Liver (tissue), 9 donors: ENCODE results near the gene SAMD4B. TPM values are rescaled to one million over a fixed set of nuclear protein-coding genes. Genes with fewer than 3 reads are reported as not detected.

Experiments used
- DNase-seq: peaks from one replicate; pipeline ENCODE4 v3.0.0-alpha.2; 2017; ENCODE audit warnings: low spot score
- H3K27ac ChIP-seq, 2 donors: one replicate each; pipeline ENCODE4 v1.7.0; 2013; ENCODE audit warnings: inconsistent platforms in 2 of 2, low read length in 2 of 2, control low read depth in 1 of 2, low read depth in 1 of 2, mild to moderate bottlenecking in 1 of 2
- H3K27me3 ChIP-seq, 4 donors: one replicate each; pipeline versions ENCODE4 v1.6.1 to v1.7.0; 2013; ENCODE audit warnings: low read length in 3 of 4, inconsistent platforms in 1 of 4, mild to moderate bottlenecking in 1 of 4, moderate library complexity in 1 of 4; ENCODE audit not compliant: control insufficient read depth in 4 of 4, insufficient read depth in 4 of 4
- H3K36me3 ChIP-seq, 4 donors: one replicate each; pipeline versions ENCODE4 v1.6.1 to v1.7.0; 2013; ENCODE audit warnings: low read length in 3 of 4, mild to moderate bottlenecking in 3 of 4, low read depth in 1 of 4, moderate library complexity in 1 of 4; ENCODE audit not compliant: control insufficient read depth in 4 of 4, insufficient read depth in 3 of 4
- H3K4me1 ChIP-seq, 4 donors: one replicate each; pipeline versions ENCODE4 v1.6.1 to v1.7.0; 2013; ENCODE audit warnings: low read length in 3 of 4, mild to moderate bottlenecking in 3 of 4, moderate library complexity in 1 of 4; ENCODE audit not compliant: control insufficient read depth in 4 of 4, insufficient read depth in 4 of 4
- H3K4me3 ChIP-seq, 3 donors: one replicate each; pipeline versions ENCODE4 v1.6.1 to v1.7.0; 2013; ENCODE audit warnings: low read length in 3 of 3, control low read depth in 1 of 3, low read depth in 1 of 3, mild to moderate bottlenecking in 1 of 3
- H3K9ac ChIP-seq, 2 donors: one replicate each; pipeline ENCODE4 v1.7.0; 2013; ENCODE audit warnings: low read length in 2 of 2, mild to moderate bottlenecking in 2 of 2, moderate library complexity in 2 of 2, control low read depth in 1 of 2, low read depth in 1 of 2
- H3K9me3 ChIP-seq, 4 donors: one replicate each; pipeline versions ENCODE4 v1.6.1 to v1.7.0; 2013; ENCODE audit warnings: low read length in 3 of 4; ENCODE audit not compliant: control insufficient read depth in 4 of 4
- EGR1 ChIP-seq, 2 donors: IDR thresholded peaks; 2 replicates each; pipeline ENCODE4 v1.6.1; 2016 to 2018; ENCODE audit warnings: antibody characterized with exemption in 2 of 2, low read depth in 2 of 2
- FOXA1 ChIP-seq: IDR thresholded peaks from 2 replicates; pipeline ENCODE4 v1.6.1; 2016; ENCODE audit warnings: antibody characterized with exemption
- GABPA ChIP-seq, 2 donors: IDR thresholded peaks in 1 of 2; conservative IDR thresholded peaks in 1 of 2; 2 replicates each; pipeline ENCODE4 v1.6.1; 2016; ENCODE audit warnings: antibody characterized with exemption in 2 of 2, mild to moderate bottlenecking in 1 of 2, moderate library complexity in 1 of 2
- HNF4A ChIP-seq, 2 donors: conservative IDR thresholded peaks; 2 replicates each; pipeline ENCODE4 v1.6.1; 2016; ENCODE audit warnings: antibody characterized with exemption in 2 of 2, mild to moderate bottlenecking in 2 of 2
- HNF4G ChIP-seq: IDR thresholded peaks from 2 replicates; pipeline ENCODE4 v1.6.1; 2016; ENCODE audit warnings: antibody characterized with exemption
- JUND ChIP-seq, 2 donors: IDR thresholded peaks; 2 replicates each; pipeline ENCODE4 v1.6.1; 2016; ENCODE audit warnings: antibody characterized with exemption in 2 of 2
- NR2F2 ChIP-seq: IDR thresholded peaks from 2 replicates; pipeline ENCODE4 v1.6.1; 2016; ENCODE audit warnings: antibody characterized with exemption
- RAD21 ChIP-seq, 2 donors: IDR thresholded peaks; 2 replicates each; pipeline ENCODE4 v1.6.1; 2016; ENCODE audit warnings: antibody characterized with exemption in 2 of 2, mild to moderate bottlenecking in 2 of 2
- RXRA ChIP-seq, 2 donors: IDR thresholded peaks; 2 replicates each; pipeline ENCODE4 v1.6.1; 2017 to 2018; ENCODE audit warnings: antibody characterized with exemption in 2 of 2, mild to moderate bottlenecking in 1 of 2
- SP1 ChIP-seq: IDR thresholded peaks from 2 replicates; pipeline ENCODE4 v1.6.1; 2018; ENCODE audit warnings: antibody characterized with exemption, mild to moderate bottlenecking
- TAF1 ChIP-seq: conservative IDR thresholded peaks from 2 replicates; pipeline ENCODE4 v1.6.1; 2016; ENCODE audit warnings: antibody characterized with exemption, mild to moderate bottlenecking
- YY1 ChIP-seq: IDR thresholded peaks from 2 replicates; pipeline ENCODE4 v1.6.1; 2016; ENCODE audit warnings: antibody characterized with exemption, mild to moderate bottlenecking
- WGBS: extraction: QIAGEN DNeasy Blood & Tissue Kit; methylation state at CpG from one replicate; pipeline ENCODE4 v1.1.7; 2013; 5-methylcytosine and 5-hydroxymethylcytosine counted together
- polyA plus RNA-seq, 2 donors: library from polyadenylated mRNA; stranded (reverse) in 1 of 2; unstranded in 1 of 2; fragments of 200-250 nt in 1 of 2; fragments of >200 nt in 1 of 2; fragmentation: Nextera tagmentation in 1 of 2; extraction: Ambion mirVana in 1 of 2; gene quantifications; one replicate each; pipeline versions ENCODE4 v1.2.1 to v1.2.3, GENCODE V29; 2013 to 2015
- total RNA-seq, 2 donors: library from RNA; depleted of rRNA; stranded (reverse); fragments of >200 nt; gene quantifications; one replicate each; pipeline ENCODE4 v1.2.3, GENCODE V29; 2014
- TF ChIP-seq, protein P1 (sequence below): IDR thresholded peaks from 2 replicates; pipeline ENCODE4 v1.6.1; 2016; ENCODE audit warnings: antibody characterized with exemption
- TF ChIP-seq, protein P2 (sequence below): IDR thresholded peaks from 2 replicates; pipeline ENCODE4 v1.6.1; 2016; ENCODE audit warnings: antibody characterized with exemption
- TF ChIP-seq, protein P3 (sequence below): IDR thresholded peaks from 2 replicates; pipeline ENCODE4 v1.6.1; 2016; ENCODE audit warnings: antibody characterized with exemption
- TF ChIP-seq, protein P4 (sequence below): fragments of 150-350 bp; IDR thresholded peaks from 2 replicates; pipeline ENCODE4 v1.5.1; 2017; ENCODE audit warnings: improper control_type of control experiment, low read depth, low read length; ENCODE audit not compliant: missing input control
- TF ChIP-seq, protein P5 (sequence below): IDR thresholded peaks from 2 replicates; pipeline ENCODE4 v1.6.1; 2016; ENCODE audit warnings: antibody characterized with exemption, mild to moderate bottlenecking
- donor health status: healthy.
- donor health status: healthy.
- donor health status: healthy.
- donor health status: healthy.
- donor health status: healthy.

Gene SAMD4B
- total and polyA plus RNA-seq, 4 donors = 17.3 to 39.4 (median 30.5) TPM

DNA sequence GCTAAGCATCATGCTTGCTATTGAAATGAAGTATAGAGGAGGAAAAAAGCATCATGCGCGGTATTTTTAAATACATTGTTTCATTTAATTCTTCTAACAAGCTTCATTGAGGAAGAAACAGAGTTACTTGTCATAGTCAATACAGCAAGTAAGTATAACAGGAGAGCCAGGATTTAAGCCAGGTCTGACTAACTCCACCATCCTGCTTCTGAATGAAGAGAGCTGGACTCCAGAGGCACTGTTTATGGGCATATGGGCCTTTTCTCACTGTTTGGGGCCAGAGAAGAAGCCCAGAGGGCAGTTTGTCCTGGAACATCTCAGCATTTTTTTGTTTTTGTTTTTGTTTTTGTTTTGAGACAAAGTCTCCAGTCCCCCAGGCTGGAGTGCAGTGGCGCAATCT, 7.9 kb downstream of the SAMD4B start:
- Histone ChIP-seq H3K9me3 (no peaks in the 10 kb centered on the region), H3K9ac (no peak overlapping the region), H3K27me3 (no peaks in the 10 kb centered on the region), H3K27ac (no peak overlapping the region), H3K4me1 (no peaks in the 10 kb centered on the region), H3K4me3 (no peak overlapping the region), H3K36me3 (peaks cover 4 to 25% (median 16%) of the 10 kb centered on the region in 4 donors)
- TF ChIP-seq, protein P1, sequence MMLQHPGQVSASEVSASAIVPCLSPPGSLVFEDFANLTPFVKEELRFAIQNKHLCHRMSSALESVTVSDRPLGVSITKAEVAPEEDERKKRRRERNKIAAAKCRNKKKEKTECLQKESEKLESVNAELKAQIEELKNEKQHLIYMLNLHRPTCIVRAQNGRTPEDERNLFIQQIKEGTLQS = no peak
- no peak for TF ChIP-seq TAF1
- TF ChIP-seq RXRA (IDR thresholded peaks at IDR 0.05) = no peak
- TF ChIP-seq SP1 = no peak
- no peak for TF ChIP-seq NR2F2
- TF ChIP-seq, protein P2, sequence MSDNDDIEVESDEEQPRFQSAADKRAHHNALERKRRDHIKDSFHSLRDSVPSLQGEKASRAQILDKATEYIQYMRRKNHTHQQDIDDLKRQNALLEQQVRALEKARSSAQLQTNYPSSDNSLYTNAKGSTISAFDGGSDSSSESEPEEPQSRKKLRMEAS = no peak
- no peak for TF ChIP-seq HNF4G
- no peak for TF ChIP-seq FOXA1
- TF ChIP-seq EGR1 (IDR thresholded peaks at IDR 0.05; ENCODE audit: low read depth in 2 of 2) = no peak
- TF ChIP-seq, protein P3, sequence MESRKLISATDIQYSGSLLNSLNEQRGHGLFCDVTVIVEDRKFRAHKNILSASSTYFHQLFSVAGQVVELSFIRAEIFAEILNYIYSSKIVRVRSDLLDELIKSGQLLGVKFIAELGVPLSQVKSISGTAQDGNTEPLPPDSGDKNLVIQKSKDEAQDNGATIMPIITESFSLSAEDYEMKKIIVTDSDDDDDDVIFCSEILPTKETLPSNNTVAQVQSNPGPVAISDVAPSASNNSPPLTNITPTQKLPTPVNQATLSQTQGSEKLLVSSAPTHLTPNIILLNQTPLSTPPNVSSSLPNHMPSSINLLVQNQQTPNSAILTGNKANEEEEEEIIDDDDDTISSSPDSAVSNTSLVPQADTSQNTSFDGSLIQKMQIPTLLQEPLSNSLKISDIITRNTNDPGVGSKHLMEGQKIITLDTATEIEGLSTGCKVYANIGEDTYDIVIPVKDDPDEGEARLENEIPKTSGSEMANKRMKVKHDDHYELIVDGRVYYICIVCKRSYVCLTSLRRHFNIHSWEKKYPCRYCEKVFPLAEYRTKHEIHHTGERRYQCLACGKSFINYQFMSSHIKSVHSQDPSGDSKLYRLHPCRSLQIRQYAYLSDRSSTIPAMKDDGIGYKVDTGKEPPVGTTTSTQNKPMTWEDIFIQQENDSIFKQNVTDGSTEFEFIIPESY = no peak
- no peak for TF ChIP-seq RAD21 (IDR thresholded peaks at IDR 0.05)
- TF ChIP-seq HNF4A (conservative IDR thresholded peaks at IDR 0.05) = no peak
- no peak for TF ChIP-seq JUND (IDR thresholded peaks at IDR 0.05)
- WGBS = 96% methylated on average over 3 of the region's 3 CpGs
- DNase-seq = no peak

DNA sequence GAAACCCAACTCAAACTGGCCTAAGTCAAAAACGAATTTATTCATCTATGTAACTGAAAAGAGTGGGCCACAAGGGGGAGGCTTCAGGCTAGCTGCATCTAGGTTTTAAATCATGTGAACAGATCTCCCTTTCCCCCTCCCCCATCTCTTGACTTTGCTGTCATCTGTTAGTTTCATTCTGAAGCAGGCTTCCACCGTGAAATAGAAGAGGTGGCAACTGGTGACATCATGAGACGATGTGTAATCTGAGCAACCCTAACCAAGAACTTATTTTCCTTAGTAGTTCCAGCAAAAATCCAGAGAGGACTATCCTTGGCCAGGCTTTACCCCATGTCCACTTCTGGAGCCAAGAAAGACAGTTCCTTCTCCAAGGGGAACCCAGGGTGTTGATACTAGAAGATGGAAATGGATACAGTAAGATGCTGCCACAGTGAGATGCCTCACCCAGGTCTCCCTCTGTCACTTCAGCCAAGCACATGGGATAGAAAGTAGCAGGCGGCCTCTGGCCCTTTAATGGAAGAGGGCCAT, 9.4 kb downstream of the SAMD4B start:
- Histone ChIP-seq H3K9me3 (no peaks in the 10 kb centered on the region), H3K27me3 (no peaks in the 10 kb centered on the region), H3K4me3 (no peak overlapping the region), H3K36me3 (peaks cover 18 to 39% (median 27%) of the 10 kb centered on the region in 4 donors), H3K9ac (no peak overlapping the region), H3K27ac (no peak overlapping the region), H3K4me1 (no peaks in the 10 kb centered on the region)
- TF ChIP-seq RAD21 (IDR thresholded peaks at IDR 0.05) (no peak), NR2F2 (no peak), YY1 (no peak), EGR1 (IDR thresholded peaks at IDR 0.05; ENCODE audit: low read depth in 2 of 2) (no peak), HNF4G (no peak), GABPA (IDR thresholded peaks at IDR 0.05 in 1 of 2, conservative IDR thresholded peaks at IDR 0.05 in 1 of 2) (no peak), SP1 (no peak)
- TF ChIP-seq, protein P1 = no peak
- TF ChIP-seq, protein P4, sequence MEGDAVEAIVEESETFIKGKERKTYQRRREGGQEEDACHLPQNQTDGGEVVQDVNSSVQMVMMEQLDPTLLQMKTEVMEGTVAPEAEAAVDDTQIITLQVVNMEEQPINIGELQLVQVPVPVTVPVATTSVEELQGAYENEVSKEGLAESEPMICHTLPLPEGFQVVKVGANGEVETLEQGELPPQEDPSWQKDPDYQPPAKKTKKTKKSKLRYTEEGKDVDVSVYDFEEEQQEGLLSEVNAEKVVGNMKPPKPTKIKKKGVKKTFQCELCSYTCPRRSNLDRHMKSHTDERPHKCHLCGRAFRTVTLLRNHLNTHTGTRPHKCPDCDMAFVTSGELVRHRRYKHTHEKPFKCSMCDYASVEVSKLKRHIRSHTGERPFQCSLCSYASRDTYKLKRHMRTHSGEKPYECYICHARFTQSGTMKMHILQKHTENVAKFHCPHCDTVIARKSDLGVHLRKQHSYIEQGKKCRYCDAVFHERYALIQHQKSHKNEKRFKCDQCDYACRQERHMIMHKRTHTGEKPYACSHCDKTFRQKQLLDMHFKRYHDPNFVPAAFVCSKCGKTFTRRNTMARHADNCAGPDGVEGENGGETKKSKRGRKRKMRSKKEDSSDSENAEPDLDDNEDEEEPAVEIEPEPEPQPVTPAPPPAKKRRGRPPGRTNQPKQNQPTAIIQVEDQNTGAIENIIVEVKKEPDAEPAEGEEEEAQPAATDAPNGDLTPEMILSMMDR = no peak
- TF ChIP-seq, protein P5, sequence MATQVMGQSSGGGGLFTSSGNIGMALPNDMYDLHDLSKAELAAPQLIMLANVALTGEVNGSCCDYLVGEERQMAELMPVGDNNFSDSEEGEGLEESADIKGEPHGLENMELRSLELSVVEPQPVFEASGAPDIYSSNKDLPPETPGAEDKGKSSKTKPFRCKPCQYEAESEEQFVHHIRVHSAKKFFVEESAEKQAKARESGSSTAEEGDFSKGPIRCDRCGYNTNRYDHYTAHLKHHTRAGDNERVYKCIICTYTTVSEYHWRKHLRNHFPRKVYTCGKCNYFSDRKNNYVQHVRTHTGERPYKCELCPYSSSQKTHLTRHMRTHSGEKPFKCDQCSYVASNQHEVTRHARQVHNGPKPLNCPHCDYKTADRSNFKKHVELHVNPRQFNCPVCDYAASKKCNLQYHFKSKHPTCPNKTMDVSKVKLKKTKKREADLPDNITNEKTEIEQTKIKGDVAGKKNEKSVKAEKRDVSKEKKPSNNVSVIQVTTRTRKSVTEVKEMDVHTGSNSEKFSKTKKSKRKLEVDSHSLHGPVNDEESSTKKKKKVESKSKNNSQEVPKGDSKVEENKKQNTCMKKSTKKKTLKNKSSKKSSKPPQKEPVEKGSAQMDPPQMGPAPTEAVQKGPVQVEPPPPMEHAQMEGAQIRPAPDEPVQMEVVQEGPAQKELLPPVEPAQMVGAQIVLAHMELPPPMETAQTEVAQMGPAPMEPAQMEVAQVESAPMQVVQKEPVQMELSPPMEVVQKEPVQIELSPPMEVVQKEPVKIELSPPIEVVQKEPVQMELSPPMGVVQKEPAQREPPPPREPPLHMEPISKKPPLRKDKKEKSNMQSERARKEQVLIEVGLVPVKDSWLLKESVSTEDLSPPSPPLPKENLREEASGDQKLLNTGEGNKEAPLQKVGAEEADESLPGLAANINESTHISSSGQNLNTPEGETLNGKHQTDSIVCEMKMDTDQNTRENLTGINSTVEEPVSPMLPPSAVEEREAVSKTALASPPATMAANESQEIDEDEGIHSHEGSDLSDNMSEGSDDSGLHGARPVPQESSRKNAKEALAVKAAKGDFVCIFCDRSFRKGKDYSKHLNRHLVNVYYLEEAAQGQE = no peak
- WGBS = 74% methylated on average over 4 of the region's 4 CpGs
- no peak for DNase-seq
